SH-SY5Y (cell line): ENCODE measurements around the gene SH3GL2.

Experiments used
- GATA2 ChIP-seq: IDR thresholded peaks from 2 replicates; pipeline ENCODE4 v1.6.1; 2011; ENCODE audit warnings: mild to moderate bottlenecking, low read depth, low read length
- GATA3 ChIP-seq: IDR thresholded peaks from 2 replicates; pipeline ENCODE4 v1.6.1; 2011; ENCODE audit warnings: low read depth, mild to moderate bottlenecking, low read length, moderate library complexity

DNA sequence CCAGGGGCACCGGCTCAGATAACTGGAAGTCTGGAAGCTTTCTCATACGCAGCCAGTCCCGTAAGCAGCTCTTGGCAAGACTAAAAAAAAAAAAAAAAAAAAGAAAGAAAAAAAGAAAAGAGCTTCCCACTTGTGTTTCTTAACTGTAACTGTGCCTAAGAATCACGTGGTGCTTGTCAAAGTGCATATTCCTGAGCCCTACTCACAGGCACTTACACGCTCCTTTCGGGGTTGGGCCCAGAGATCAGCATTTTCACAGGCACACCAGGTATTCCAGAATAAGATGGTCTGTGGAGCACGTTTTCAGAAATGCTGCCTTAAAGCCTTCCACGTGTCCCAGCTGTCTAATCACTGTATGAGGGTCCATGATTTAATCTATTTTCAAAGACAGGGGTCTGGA lies 22.6 kb upstream of the SH3GL2 start:
- TF ChIP-seq GATA3 (no peak), GATA2 (no peak)
